ENCODE measurements around the gene ONECUT1.

ONECUT1 gene

DNA sequence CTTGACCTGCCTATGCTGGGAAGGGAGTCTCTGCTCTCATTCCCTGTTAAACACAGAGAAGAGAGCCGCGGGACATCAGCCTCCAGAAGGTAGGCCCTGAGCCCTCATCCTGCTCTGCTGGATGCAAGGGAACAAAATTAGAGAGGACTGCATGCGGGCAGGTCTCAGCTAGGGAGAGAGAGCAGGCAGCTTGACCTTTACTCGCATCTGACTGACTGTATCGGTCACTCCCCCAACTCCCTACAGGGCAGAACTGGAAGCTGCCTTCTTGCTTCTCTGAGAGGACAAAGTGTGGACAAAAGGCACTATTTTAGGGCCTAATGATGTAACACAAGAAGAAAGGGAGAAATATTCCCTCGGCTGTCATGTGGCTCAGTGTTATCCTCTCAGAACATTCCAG, 72.2 kb downstream of the ONECUT1 start:
- H3K9me3 ChIP-seq (ENCODE audit: control insufficient read depth, insufficient read depth, low read length), result no peaks in the 10 kb centered on the region
- H3K4me3 ChIP-seq (ENCODE audit: low read depth, low read length), result no peak overlapping the region
- H3K4me1 ChIP-seq (ENCODE audit: control insufficient read depth, insufficient read depth, low read length), result no peaks in the 10 kb centered on the region

DNA sequence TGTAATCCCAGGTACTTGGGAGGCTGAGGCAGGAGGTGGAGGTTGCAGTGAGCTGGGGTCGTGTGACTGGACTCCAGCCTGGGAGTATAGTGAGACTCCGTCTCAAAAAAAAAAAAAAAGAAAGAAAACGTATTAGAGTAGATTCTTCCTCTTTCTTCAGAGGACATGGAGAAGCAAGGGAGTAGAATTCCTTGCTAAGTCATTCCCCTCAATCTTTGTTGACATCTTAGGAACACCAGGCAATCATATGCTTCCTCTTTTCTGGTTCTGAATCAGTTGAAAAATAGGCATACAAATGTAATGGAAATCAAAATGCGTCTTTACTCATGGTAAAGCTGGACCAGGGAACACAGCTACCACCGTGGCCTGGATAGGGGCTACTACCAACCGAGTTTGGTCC, 72.7 kb downstream of the ONECUT1 start:
- Histone ChIP-seq H3K9me3 (ENCODE audit: control insufficient read depth, insufficient read depth, low read length) (no peaks in the 10 kb centered on the region), H3K4me3 (ENCODE audit: low read depth, low read length) (no peak overlapping the region), H3K4me1 (ENCODE audit: control insufficient read depth, insufficient read depth, low read length) (no peaks in the 10 kb centered on the region), H3K9ac (ENCODE audit: low read depth, low read length) (no peak overlapping the region), H3K27me3 (ENCODE audit: control insufficient read depth, insufficient read depth, low read length) (no peaks in the 10 kb centered on the region), H3K36me3 (ENCODE audit: control insufficient read depth, insufficient read depth, low read length) (no peaks in the 10 kb centered on the region)

More for the DNA sequence above, 72.2 kb downstream of the ONECUT1 start:
- Histone ChIP-seq H3K9ac (ENCODE audit: low read depth, low read length) (no peak overlapping the region), H3K27me3 (ENCODE audit: control insufficient read depth, insufficient read depth, low read length) (no peaks in the 10 kb centered on the region), H3K36me3 (ENCODE audit: control insufficient read depth, insufficient read depth, low read length) (no peaks in the 10 kb centered on the region)

DNA sequence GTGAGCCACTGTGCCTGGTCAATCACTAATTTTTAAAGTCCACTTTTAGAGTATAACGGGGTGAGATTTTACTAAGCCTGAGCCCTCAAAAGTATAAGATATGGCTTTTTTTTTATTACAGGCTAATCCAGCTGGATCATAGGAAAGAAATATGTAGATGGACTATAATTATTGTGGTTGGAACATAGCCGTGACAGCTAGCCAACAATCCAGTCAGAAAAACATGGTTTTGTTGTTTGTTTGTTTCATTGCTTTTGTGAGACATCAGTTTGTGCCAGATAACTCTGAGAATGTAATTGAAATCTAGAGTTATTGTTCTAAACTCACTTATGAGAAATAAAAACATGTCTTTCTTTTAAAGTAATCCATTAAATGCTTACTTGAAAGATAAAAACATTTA, 73.6 kb downstream of the ONECUT1 start:
- Histone ChIP-seq H3K9ac (ENCODE audit: low read depth, low read length) (no peak overlapping the region), H3K4me1 (ENCODE audit: control insufficient read depth, insufficient read depth, low read length) (no peaks in the 10 kb centered on the region), H3K9me3 (ENCODE audit: control insufficient read depth, insufficient read depth, low read length) (no peaks in the 10 kb centered on the region), H3K27me3 (ENCODE audit: control insufficient read depth, insufficient read depth, low read length) (no peaks in the 10 kb centered on the region), H3K4me3 (ENCODE audit: low read depth, low read length) (no peak overlapping the region), H3K36me3 (ENCODE audit: control insufficient read depth, insufficient read depth, low read length) (no peaks in the 10 kb centered on the region)

GRCh38 chr15:52715411-52715810, 74.7 kb downstream of the ONECUT1 start:
- no peaks in the 10 kb centered on the region for H3K9me3 ChIP-seq (ENCODE audit: control insufficient read depth, insufficient read depth, low read length)
- no peak overlapping the region for H3K9ac ChIP-seq (ENCODE audit: low read depth, low read length)
- no peaks in the 10 kb centered on the region for H3K4me1 ChIP-seq (ENCODE audit: control insufficient read depth, insufficient read depth, low read length)
- H3K4me3 ChIP-seq (ENCODE audit: low read depth, low read length), result no peak overlapping the region
- H3K27me3 ChIP-seq (ENCODE audit: control insufficient read depth, insufficient read depth, low read length), result no peaks in the 10 kb centered on the region
- H3K36me3 ChIP-seq (ENCODE audit: control insufficient read depth, insufficient read depth, low read length), result no peaks in the 10 kb centered on the region

DNA sequence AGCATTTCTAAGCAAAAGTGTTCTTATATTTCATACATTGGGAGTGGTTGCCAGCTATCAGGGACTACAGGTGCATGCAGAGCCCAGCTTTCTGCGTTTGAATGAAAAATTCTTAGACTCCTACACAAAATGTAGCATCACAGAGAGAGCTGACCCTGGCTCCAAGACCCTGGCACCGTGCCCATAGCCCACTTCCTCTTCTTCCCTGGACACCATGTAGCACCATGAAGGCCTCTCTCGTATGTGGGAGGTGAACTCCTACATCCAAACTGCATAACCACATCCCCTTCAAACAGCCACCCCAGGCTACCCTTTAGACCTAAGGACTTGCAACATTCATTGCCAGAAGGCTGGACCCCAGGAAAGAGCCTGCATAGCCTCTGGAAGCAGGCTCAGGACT, 75.2 kb downstream of the ONECUT1 start:
- no peaks in the 10 kb centered on the region for H3K9me3 ChIP-seq (ENCODE audit: control insufficient read depth, insufficient read depth, low read length)

GRCh38 chr15:52710708-52711389, 79.3 kb downstream of the ONECUT1 start:
- no peaks in the 10 kb centered on the region for H3K9me3 ChIP-seq (ENCODE audit: control insufficient read depth, insufficient read depth, low read length)
- peaks cover 2% of the 10 kb centered on the region for H3K27me3 ChIP-seq (ENCODE audit: control insufficient read depth, insufficient read depth, low read length)
- peaks cover 6% of the 10 kb centered on the region for H3K4me1 ChIP-seq (ENCODE audit: control insufficient read depth, insufficient read depth, low read length)
- H3K9ac ChIP-seq (ENCODE audit: low read depth, low read length), result no peak overlapping the region
- H3K4me3 ChIP-seq (ENCODE audit: low read depth, low read length), result no peak overlapping the region
- no peaks in the 10 kb centered on the region for H3K36me3 ChIP-seq (ENCODE audit: control insufficient read depth, insufficient read depth, low read length)

More for the DNA sequence above, 75.2 kb downstream of the ONECUT1 start:
- Histone ChIP-seq H3K36me3 (ENCODE audit: control insufficient read depth, insufficient read depth, low read length) (no peaks in the 10 kb centered on the region), H3K4me1 (ENCODE audit: control insufficient read depth, insufficient read depth, low read length) (peaks cover 2% of the 10 kb centered on the region), H3K9ac (ENCODE audit: low read depth, low read length) (no peak overlapping the region), H3K27me3 (ENCODE audit: control insufficient read depth, insufficient read depth, low read length) (no peaks in the 10 kb centered on the region), H3K4me3 (ENCODE audit: low read depth, low read length) (no peak overlapping the region)

GRCh38 chr15:52710050-52710707, 80.0 kb downstream of the ONECUT1 start:
- no peak overlapping the region for H3K9ac ChIP-seq (ENCODE audit: low read depth, low read length)
- H3K4me3 ChIP-seq (ENCODE audit: low read depth, low read length), result peak overlapping the region; percentile 63
- H3K36me3 ChIP-seq (ENCODE audit: control insufficient read depth, insufficient read depth, low read length), result no peaks in the 10 kb centered on the region

GRCh38 chr15:52709187-52709981, 80.8 kb downstream of the ONECUT1 start:
- H3K4me3 ChIP-seq (ENCODE audit: low read depth, low read length), result peak overlapping the region; percentile 63
- peak overlapping the region; percentile 27 for H3K9ac ChIP-seq (ENCODE audit: low read depth, low read length)
- H3K36me3 ChIP-seq (ENCODE audit: control insufficient read depth, insufficient read depth, low read length), result no peaks in the 10 kb centered on the region
- peaks cover 2% of the 10 kb centered on the region for H3K27me3 ChIP-seq (ENCODE audit: control insufficient read depth, insufficient read depth, low read length)
- peaks cover 6% of the 10 kb centered on the region for H3K4me1 ChIP-seq (ENCODE audit: control insufficient read depth, insufficient read depth, low read length)
- H3K9me3 ChIP-seq (ENCODE audit: control insufficient read depth, insufficient read depth, low read length), result no peaks in the 10 kb centered on the region

More at GRCh38 chr15:52710050-52710707, 80.0 kb downstream of the ONECUT1 start:
- peaks cover 6% of the 10 kb centered on the region for H3K4me1 ChIP-seq (ENCODE audit: control insufficient read depth, insufficient read depth, low read length)
- H3K27me3 ChIP-seq (ENCODE audit: control insufficient read depth, insufficient read depth, low read length), result peaks cover 2% of the 10 kb centered on the region
- H3K9me3 ChIP-seq (ENCODE audit: control insufficient read depth, insufficient read depth, low read length), result no peaks in the 10 kb centered on the region
